ENCODE data around the gene SMAP2. TPM values are rescaled to one million over a fixed set of nuclear protein-coding genes. Genes with fewer than 3 reads are reported as not detected.

Gene SMAP2
- total and polyA plus RNA-seq, 7 donors = 6.9 to 35.0 (median 18.0) TPM

GRCh38 chr1:40344597-40344996 is 28.9 kb upstream of the SMAP2 start:
- TF ChIP-seq CTCF (IDR thresholded peaks at IDR 0.05) = no peak
- DNase-seq = peak; percentile 52 to 64
- Histone ChIP-seq H3K27me3 (ENCODE audit: insufficient read depth in 3 of 3, low read length in 2 of 3) (peaks cover 0 to 7% (median 3%) of the 10 kb centered on the region in 3 donors), H3K4me1 (no peaks in the 10 kb centered on the region), H3K36me3 (ENCODE audit: insufficient read depth in 1 of 2, low read depth in 1 of 2) (no peaks in the 10 kb centered on the region), H3K4me3 (no peak overlapping the region), H3K9me3 (no peaks in the 10 kb centered on the region), H3K27ac (no peak overlapping the region)
- peak in 2 of 4 donors; percentile 47 to 48 for ATAC-seq
- 10 to 12% (median 10%) methylated on average over 6 of the region's 6 CpGs for WGBS, 3 donors
- intact Hi-C loops (cut with DNase I) = no loop called here

GRCh38 chr1:40350391-40350790 is 23.1 kb upstream of the SMAP2 start:
- WGBS, 3 donors = 73 to 85% (median 81%) methylated on average over 2 of the region's 2 CpGs
- H3K4me3 ChIP-seq = no peak overlapping the region

GRCh38 chr1:40351124-40351523 is 22.4 kb upstream of the SMAP2 start:
- H3K4me1 ChIP-seq = no peaks in the 10 kb centered on the region
- ATAC-seq = no peak
- TF ChIP-seq CTCF (IDR thresholded peaks at IDR 0.05) = no peak
- intact Hi-C loops (cut with DNase I) = no loop called here
- H3K4me3 ChIP-seq = no peak overlapping the region
- no peak overlapping the region for H3K27ac ChIP-seq
- H3K27me3 ChIP-seq (ENCODE audit: insufficient read depth in 3 of 3, low read length in 2 of 3) = no peaks in the 10 kb centered on the region
- H3K36me3 ChIP-seq (ENCODE audit: insufficient read depth in 1 of 2, low read depth in 1 of 2) = no peaks in the 10 kb centered on the region
- 78 to 82% (median 80%) methylated on average over 2 of the region's 2 CpGs for WGBS, 3 donors
- no peak for DNase-seq
- H3K9me3 ChIP-seq = no peaks in the 10 kb centered on the region

More at GRCh38 chr1:40350391-40350790, 23.1 kb upstream of the SMAP2 start:
- DNase-seq (no peak), ATAC-seq (no peak)
- no peak for TF ChIP-seq CTCF (IDR thresholded peaks at IDR 0.05)
- intact Hi-C loops (cut with DNase I) = no loop called here
- H3K36me3 ChIP-seq (ENCODE audit: insufficient read depth in 1 of 2, low read depth in 1 of 2) = no peaks in the 10 kb centered on the region
- H3K4me1 ChIP-seq = no peaks in the 10 kb centered on the region
- H3K27ac ChIP-seq = no peak overlapping the region
- no peaks in the 10 kb centered on the region for H3K9me3 ChIP-seq
- no peaks in the 10 kb centered on the region for H3K27me3 ChIP-seq (ENCODE audit: insufficient read depth in 3 of 3, low read length in 2 of 3)

GRCh38 chr1:40352126-40352525 is 21.4 kb upstream of the SMAP2 start:
- intact Hi-C loops (cut with DNase I) = no loop called here
- Histone ChIP-seq H3K27me3 (ENCODE audit: insufficient read depth in 3 of 3, low read length in 2 of 3) (no peaks in the 10 kb centered on the region), H3K36me3 (ENCODE audit: insufficient read depth in 1 of 2, low read depth in 1 of 2) (no peaks in the 10 kb centered on the region), H3K27ac (no peak overlapping the region), H3K4me3 (no peak overlapping the region), H3K4me1 (no peaks in the 10 kb centered on the region), H3K9me3 (no peaks in the 10 kb centered on the region)
- no peak for TF ChIP-seq CTCF (IDR thresholded peaks at IDR 0.05)
- 77 to 84% (median 79%) methylated on average over 3 of the region's 3 CpGs for WGBS, 3 donors
- no peak for ATAC-seq
- DNase-seq = no peak

GRCh38 chr1:40353082-40353481 is 20.4 kb upstream of the SMAP2 start:
- no peak overlapping the region for H3K27ac ChIP-seq
- no peak for TF ChIP-seq CTCF (IDR thresholded peaks at IDR 0.05)
- no peak for ATAC-seq
- no peaks in the 10 kb centered on the region for H3K36me3 ChIP-seq (ENCODE audit: insufficient read depth in 1 of 2, low read depth in 1 of 2)
- intact Hi-C loops (cut with DNase I) = no loop called here
- H3K4me1 ChIP-seq = no peaks in the 10 kb centered on the region
- no peaks in the 10 kb centered on the region for H3K27me3 ChIP-seq (ENCODE audit: insufficient read depth in 3 of 3, low read length in 2 of 3)
- H3K9me3 ChIP-seq = peaks cover 9% of the 10 kb centered on the region
- WGBS, 3 donors = 92 to 95% (median 93%) methylated on average over 3 of the region's 3 CpGs
- H3K4me3 ChIP-seq = no peak overlapping the region
- DNase-seq = no peak

Data from psoas muscle (tissue), 8 donors.